OCI-LY1 (cell line): ENCODE measurements around the gene WNT9B.

ENCODE experiments used
- CTCF ChIP-seq: fragments of 200-600 bp; sonication (generic), shearing (Covaris generic); IDR thresholded peaks from 2 replicates; pipeline ENCODE4 v1.5.1; 2017; ENCODE audit warnings: mild to moderate bottlenecking, antibody characterized with exemption, low read length, moderate library complexity, mixed read lengths
- EZH2 ChIP-seq: fragments of 200-600 bp; sonication (generic), shearing (Covaris generic); IDR thresholded peaks from 2 replicates; pipeline ENCODE4 v1.8.0; 2017; ENCODE audit warnings: borderline replicate concordance, mixed run types, mild to moderate bottlenecking, antibody characterized with exemption, low read length, moderate library complexity, mixed read lengths

DNA sequence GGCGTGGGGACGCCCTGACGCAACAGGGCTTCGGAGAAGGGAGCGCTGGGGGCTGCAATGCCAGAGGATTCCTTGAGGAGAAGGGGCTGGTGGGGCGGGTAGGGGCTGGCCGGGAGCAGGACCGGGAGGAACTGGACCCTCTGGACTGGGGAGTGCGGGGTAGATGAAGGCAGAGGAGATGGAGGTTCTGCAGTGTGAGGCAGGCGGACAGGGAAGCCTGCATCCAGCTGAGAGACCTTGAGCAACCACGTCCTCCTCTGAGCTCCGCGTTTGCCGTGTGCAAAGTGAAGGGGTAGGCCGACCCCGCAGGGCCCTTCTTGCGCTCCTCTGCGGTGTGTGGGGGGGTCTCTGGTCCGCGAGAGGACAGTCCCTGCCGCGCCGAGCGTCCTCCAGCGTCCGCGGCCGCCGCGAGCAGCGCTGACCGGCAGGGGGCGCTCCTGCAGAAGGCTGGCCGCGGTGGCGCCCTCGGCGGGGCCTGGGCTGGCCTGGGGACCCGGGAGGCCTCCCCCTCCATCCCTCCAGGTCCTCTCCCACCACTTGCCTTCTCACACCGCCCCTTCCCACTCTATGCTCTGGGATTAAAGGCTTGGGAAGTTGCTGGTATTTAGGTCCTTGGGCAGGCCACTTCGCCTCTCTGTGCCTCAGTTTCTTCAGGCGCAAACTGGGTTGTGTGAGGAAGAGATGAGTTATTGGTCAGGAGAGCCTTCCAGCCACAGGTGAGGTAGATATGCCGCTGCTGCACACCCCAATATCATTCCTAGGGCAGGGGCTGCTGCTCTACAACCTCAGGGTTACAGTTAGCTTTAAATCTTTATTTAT lies 9.6 kb upstream of the WNT9B start:
- TF ChIP-seq CTCF = peak; percentile 64
- TF ChIP-seq EZH2 = no peak
